Spleen (tissue), 11 donors: ENCODE measurements around the gene CNIH2. TPM values are rescaled to one million over a fixed set of nuclear protein-coding genes. Genes with fewer than 3 reads are reported as not detected.

ENCODE experiments used
- DNase-seq: peaks from one replicate; pipeline ENCODE4 v3.0.0-alpha.2; 2020
- H3K27ac ChIP-seq, 8 donors: fragments of 200-600 bp; sonication (generic) in 7 of 8; 1 replicate in 4 of 8; 2 replicates in 4 of 8; pipeline versions ENCODE4 v1.5.0 to v1.8.0; 2016 to 2021; ENCODE audit warnings: inconsistent platforms in 4 of 8, mild to moderate bottlenecking in 4 of 8, moderate library complexity in 1 of 8
- H3K27me3 ChIP-seq, 7 donors: fragments of 200-600 bp; sonication (generic) in 6 of 7; replicated peaks in 1 of 7; 1 replicate in 4 of 7; 2 replicates in 3 of 7; pipeline versions ENCODE4 v1.5.0 to v1.8.0; 2016 to 2021; ENCODE audit warnings: inconsistent platforms in 3 of 7, mild to moderate bottlenecking in 1 of 7
- H3K36me3 ChIP-seq, 6 donors: fragments of 200-600 bp; sonication (generic) in 5 of 6; 1 replicate in 4 of 6; 2 replicates in 2 of 6; pipeline versions ENCODE4 v1.5.0 to v1.8.0; 2016 to 2021; ENCODE audit warnings: inconsistent platforms in 2 of 6
- H3K4me1 ChIP-seq, 6 donors: fragments of 200-600 bp; sonication (generic) in 5 of 6; 1 replicate in 3 of 6; 2 replicates in 3 of 6; pipeline versions ENCODE4 v1.5.0 to v1.8.0; 2016 to 2021; ENCODE audit warnings: inconsistent platforms in 3 of 6
- H3K4me3 ChIP-seq, 8 donors: fragments of 200-600 bp; sonication (generic) in 7 of 8; 1 replicate in 4 of 8; 2 replicates in 4 of 8; pipeline versions ENCODE4 v1.5.0 to v1.8.0; 2016 to 2021; ENCODE audit warnings: inconsistent platforms in 4 of 8, mild to moderate bottlenecking in 4 of 8, moderate library complexity in 2 of 8
- H3K9me3 ChIP-seq, 8 donors: fragments of 200-600 bp; sonication (generic) in 7 of 8; 1 replicate in 4 of 8; 2 replicates in 4 of 8; pipeline versions ENCODE4 v1.5.0 to v1.8.0; 2016 to 2021; ENCODE audit warnings: inconsistent platforms in 4 of 8
- POLR2A ChIP-seq, 3 donors: fragments of 450-650 bp; IDR thresholded peaks; one replicate each; pipeline ENCODE4 v1.5.1; 2017; ENCODE audit warnings: antibody characterized with exemption in 3 of 3, mild to moderate bottlenecking in 1 of 3
- POLR2AphosphoS5 ChIP-seq, 3 donors: sonication (generic); formaldehyde crosslinking; IDR thresholded peaks; one replicate each; pipeline ENCODE4 v1.5.1; 2017; ENCODE audit warnings: antibody characterized with exemption in 3 of 3
- WGBS, 5 donors: extraction: QIAGEN DNeasy Blood & Tissue Kit in 3 of 5; methylation state at CpG; one replicate each; pipeline versions ENCODE4 v1.1.5 to v1.1.7; 2013 to 2018; 5-methylcytosine and 5-hydroxymethylcytosine counted together
- intact Hi-C: fragments of 100-400 bp; cut with DNase I; formaldehyde crosslinking; loops from one replicate; pipeline ENCODE4 v1.15.0; 2023; ENCODE audit warnings: low total_unique reads
- polyA plus RNA-seq, 3 donors: library from polyadenylated mRNA; stranded (reverse); fragments of 200-250 nt; gene quantifications; one replicate each; pipeline ENCODE4 v1.2.1, GENCODE V29; 2013
- total RNA-seq, 7 donors: library from RNA; depleted of rRNA in 3 of 7; stranded (reverse); fragments of >200 nt in 3 of 7; fragmentation: NEBNext Ultra II Directional in 4 of 7; extraction: Animal tissue kit (Norgen Biotek cat#: 25700) in 4 of 7; gene quantifications; one replicate each; pipeline versions ENCODE4 v1.1.0 to v1.2.1, GENCODE V29; 2016 to 2021
- TF ChIP-seq, protein P1 (sequence below), 11 experiments: fragments of 200-600 bp in 7 of 11; fragments of 450-650 bp in 4 of 11; sonication (generic) in 4 of 11; IDR thresholded peaks in 8 of 11; conservative IDR thresholded peaks in 3 of 11; 1 replicate in 7 of 11; 2 replicates in 4 of 11; pipeline versions ENCODE4 v1.4.0 to v1.8.0; 2016 to 2021; ENCODE audit warnings: antibody characterized with exemption in 11 of 11, inconsistent platforms in 4 of 11, mild to moderate bottlenecking in 1 of 11
- donor health status: healthy with polysubstance abuse.
- donor health status: DM: no; HTN: no; CAD: no; lungs with moderate emphysema.
- donor health status: DM: no; HTN: no; CAD: no.
- donor health status: Bipolar disorder and iron deficiency.
- donor health status: healthy.
- donor health status: DM: no; HTN: no; CAD: no.
- donor health status: DM: yes; HTN: yes; CAD: no.

Gene CNIH2
- total and polyA plus RNA-seq, 10 donors: 0.20 to 1.9 (median 0.77) TPM; not detected in 2

DNA sequence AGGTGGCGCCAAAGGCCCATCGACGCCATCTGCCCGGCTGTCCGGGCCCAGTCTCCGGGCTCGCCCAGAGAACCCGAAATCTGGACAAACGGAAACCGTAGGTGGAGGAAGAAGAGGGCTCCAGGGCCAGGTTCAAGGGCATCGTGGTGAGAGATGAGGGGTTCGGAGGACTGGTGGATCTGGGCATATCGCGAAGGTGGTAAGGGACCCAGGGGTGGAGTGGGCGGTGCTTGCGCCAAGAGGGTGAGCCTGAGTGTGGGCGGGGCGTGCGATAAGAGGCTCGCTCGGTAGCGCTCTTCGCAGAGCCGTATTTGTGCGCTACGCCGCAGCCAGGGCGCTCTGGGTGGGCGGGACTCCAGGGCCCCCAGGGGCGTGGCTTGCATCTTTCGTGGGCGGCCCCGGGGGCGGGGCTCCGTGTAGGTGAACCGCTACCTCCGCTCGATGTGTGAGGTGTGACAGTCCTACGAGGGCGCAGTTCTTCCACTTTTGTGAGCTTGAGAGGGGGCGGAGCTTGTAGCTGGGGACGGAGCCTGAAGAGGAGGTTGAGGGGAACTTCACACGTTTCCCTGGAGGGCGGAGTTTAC is 34.1 kb downstream of the CNIH2 start:
- H3K4me1 ChIP-seq: peaks cover 5 to 59% (median 31%) of the 10 kb centered on the region in 6 donors
- TF ChIP-seq, protein P1, sequence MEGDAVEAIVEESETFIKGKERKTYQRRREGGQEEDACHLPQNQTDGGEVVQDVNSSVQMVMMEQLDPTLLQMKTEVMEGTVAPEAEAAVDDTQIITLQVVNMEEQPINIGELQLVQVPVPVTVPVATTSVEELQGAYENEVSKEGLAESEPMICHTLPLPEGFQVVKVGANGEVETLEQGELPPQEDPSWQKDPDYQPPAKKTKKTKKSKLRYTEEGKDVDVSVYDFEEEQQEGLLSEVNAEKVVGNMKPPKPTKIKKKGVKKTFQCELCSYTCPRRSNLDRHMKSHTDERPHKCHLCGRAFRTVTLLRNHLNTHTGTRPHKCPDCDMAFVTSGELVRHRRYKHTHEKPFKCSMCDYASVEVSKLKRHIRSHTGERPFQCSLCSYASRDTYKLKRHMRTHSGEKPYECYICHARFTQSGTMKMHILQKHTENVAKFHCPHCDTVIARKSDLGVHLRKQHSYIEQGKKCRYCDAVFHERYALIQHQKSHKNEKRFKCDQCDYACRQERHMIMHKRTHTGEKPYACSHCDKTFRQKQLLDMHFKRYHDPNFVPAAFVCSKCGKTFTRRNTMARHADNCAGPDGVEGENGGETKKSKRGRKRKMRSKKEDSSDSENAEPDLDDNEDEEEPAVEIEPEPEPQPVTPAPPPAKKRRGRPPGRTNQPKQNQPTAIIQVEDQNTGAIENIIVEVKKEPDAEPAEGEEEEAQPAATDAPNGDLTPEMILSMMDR (IDR thresholded peaks at IDR 0.05 in 8 of 11, conservative IDR thresholded peaks at IDR 0.05 in 3 of 11): peak in 8 of 11 experiments; percentile 49 to 96 (median 93)
- TF ChIP-seq POLR2AphosphoS5 (IDR thresholded peaks at IDR 0.05) (peak; percentile 80 to 87 (median 85)), POLR2A (IDR thresholded peaks at IDR 0.05) (no peak)
- 0 to 1% (median 1%) methylated on average over 37 to 44 of the region's 44 CpGs for WGBS, 5 donors
- no peaks in the 10 kb centered on the region for H3K9me3 ChIP-seq
- peak; percentile 98 for DNase-seq
- H3K4me3 ChIP-seq: peak overlapping the region; percentile 38 to 77 (median 55)
- H3K27me3 ChIP-seq: peaks cover 0 to 17% (median 0%) of the 10 kb centered on the region in 7 donors
- no peaks in the 10 kb centered on the region for H3K36me3 ChIP-seq
- H3K27ac ChIP-seq: peak overlapping the region; percentile 83 to 93 (median 90)
- intact Hi-C loops: loop anchor here (2.0 to 5.0 kb wide), 2 partner anchors 17 to 75 kb away; no protein-coding TSS in a partner anchor

DNA sequence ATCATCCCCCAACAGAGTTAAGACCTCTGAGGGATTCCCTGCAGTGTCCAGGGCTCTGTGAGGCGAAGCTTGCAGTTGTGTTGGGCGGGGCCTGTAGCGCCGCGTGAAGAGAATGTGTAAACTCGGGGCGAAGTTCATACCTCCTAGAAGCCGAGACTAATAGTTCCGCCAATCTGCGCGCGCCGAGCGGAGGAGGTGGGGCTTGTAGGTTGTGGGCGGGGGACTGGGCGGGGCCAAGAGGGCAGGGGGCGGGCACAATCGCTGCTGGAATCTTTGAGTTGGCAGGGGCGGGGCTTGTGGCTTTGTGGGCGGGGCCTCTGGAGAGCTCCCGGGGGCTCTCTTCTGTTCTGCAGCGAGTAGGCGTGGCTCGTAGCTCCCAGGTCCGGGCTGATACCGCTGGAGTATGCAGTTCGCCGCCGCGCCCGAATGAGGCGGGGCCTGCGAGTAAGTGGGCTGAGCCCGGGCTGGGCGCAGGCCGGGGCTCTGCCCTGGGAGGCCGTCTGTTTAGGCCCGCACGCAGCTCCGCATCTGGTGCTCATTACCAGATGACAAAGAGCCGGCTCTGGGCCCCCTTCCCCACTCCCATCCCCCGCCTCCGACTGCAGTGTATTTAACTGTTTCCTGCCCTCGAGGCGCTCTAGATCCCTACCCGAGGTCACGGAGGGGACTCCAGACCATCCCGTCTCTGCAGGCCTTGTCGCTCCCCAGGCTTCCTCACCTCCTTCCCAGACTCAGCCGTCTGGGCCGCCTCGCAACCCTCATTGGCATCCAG is 34.8 kb downstream of the CNIH2 start:
- H3K27me3 ChIP-seq: peaks cover 0 to 23% (median 0%) of the 10 kb centered on the region in 7 donors
- H3K36me3 ChIP-seq: no peaks in the 10 kb centered on the region
- TF ChIP-seq, protein P1 (IDR thresholded peaks at IDR 0.05 in 8 of 11, conservative IDR thresholded peaks at IDR 0.05 in 3 of 11): no peak
- TF ChIP-seq POLR2AphosphoS5 (IDR thresholded peaks at IDR 0.05) (peak; percentile 71 to 87 (median 84)), POLR2A (IDR thresholded peaks at IDR 0.05) (peak in 1 of 3 donors; percentile 45)
- peak; percentile 100 for DNase-seq
- peaks cover 8 to 66% (median 38%) of the 10 kb centered on the region in 6 donors for H3K4me1 ChIP-seq
- no peaks in the 10 kb centered on the region for H3K9me3 ChIP-seq
- H3K27ac ChIP-seq: peak overlapping the region; percentile 83 to 93 (median 90)
- intact Hi-C loops: loop anchor here (2.0 to 5.0 kb wide), 2 partner anchors 16 to 75 kb away; no protein-coding TSS in a partner anchor
- 2 to 6% (median 4%) methylated on average over 33 to 52 of the region's 52 CpGs for WGBS, 5 donors
- H3K4me3 ChIP-seq: peak overlapping the region; percentile 23 to 77 (median 55)

DNA sequence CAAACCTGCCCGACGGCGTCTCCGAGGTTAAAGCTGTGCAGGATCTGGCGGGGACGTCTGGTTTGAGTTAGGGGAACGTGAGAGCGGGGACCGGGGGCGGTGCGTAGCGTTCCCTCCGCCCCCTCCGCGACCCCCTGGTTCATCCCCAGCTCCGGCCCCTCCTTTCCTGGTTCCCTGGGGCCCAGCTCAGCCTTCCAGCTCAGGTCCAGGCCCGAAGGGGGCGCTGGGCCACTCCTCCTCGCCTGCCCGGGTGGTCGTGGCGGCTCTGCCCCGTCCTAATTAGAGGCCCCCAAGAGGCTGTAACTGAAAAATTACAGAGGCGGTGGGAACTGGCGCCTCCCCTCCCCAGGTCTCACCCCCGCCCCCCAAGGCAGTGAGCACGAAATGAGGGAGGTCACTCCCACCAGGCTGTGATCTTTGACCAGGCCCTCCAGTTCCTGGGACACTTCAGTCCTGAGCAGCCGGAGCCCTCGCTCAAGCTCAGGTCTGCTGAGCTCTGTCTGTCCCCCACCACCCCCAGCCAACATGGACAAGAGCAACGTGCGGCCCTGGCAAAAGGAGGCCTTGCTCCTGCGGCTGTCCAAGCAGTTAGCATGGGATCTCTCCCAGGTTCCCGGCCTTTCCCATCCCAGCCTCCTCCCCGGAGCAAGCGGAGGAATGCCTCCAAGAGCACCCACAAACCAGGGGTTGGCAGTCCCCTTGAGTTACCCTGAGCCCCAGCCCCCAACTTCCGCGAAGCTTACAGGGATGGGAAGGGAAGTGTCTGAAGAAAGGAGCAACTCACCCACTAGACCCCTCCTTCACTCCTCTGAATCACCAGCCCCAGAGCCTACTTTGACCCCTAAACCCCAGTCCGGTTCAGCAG is 35.6 kb downstream of the CNIH2 start:
- peak overlapping the region; percentile 78 to 93 (median 90) for H3K27ac ChIP-seq
- peaks cover 16 to 74% (median 46%) of the 10 kb centered on the region in 6 donors for H3K4me1 ChIP-seq
- H3K27me3 ChIP-seq: peaks cover 0 to 26% (median 0%) of the 10 kb centered on the region in 7 donors
- peak; percentile 82 for DNase-seq
- H3K36me3 ChIP-seq: no peaks in the 10 kb centered on the region
- TF ChIP-seq POLR2A (IDR thresholded peaks at IDR 0.05): no peak
- TF ChIP-seq, protein P1 (IDR thresholded peaks at IDR 0.05 in 8 of 11, conservative IDR thresholded peaks at IDR 0.05 in 3 of 11): no peak
- no peak for TF ChIP-seq POLR2AphosphoS5 (IDR thresholded peaks at IDR 0.05)
- WGBS, 5 donors: 53 to 77% (median 59%) methylated on average over 17 to 38 of the region's 38 CpGs
- intact Hi-C loops: loop anchor here (2.0 to 5.0 kb wide), 2 partner anchors 15 to 74 kb away; no protein-coding TSS in a partner anchor
- no peaks in the 10 kb centered on the region for H3K9me3 ChIP-seq
- peak overlapping the region; percentile 8 to 77 (median 54) for H3K4me3 ChIP-seq
